Measurements from ENCODE around the gene WFIKKN1. TPM values are rescaled to one million over a fixed set of nuclear protein-coding genes. Genes with fewer than 3 reads are reported as not detected.

WFIKKN1 gene
- total and polyA plus RNA-seq, 2 donors (not counting 1 experiment from before 2014, with no cell fraction given) = 0.64 to 0.84 TPM

- H4K20me1 ChIP-seq (ENCODE audit: control insufficient read depth, insufficient read depth, low read length, poor library complexity, severe bottlenecking) = no peaks in the 10 kb centered on the region
- H3K4me3 Mint-ChIP-seq = no peak overlapping the region
- no peaks in the 10 kb centered on the region for H3K36me3 ChIP-seq (replicated peaks in 1 of 2; ENCODE audit: control extremely low read depth in 1 of 2, control insufficient read depth in 1 of 2, extremely low read depth in 1 of 2, insufficient read depth in 2 of 2, low read length in 1 of 2)
- no peak overlapping the region for H3K4me2 ChIP-seq (replicated peaks; ENCODE audit: low read depth, low read length, poor library complexity, severe bottlenecking)
- 95% methylated on average over 21 of the region's 21 CpGs for WGBS (ENCODE audit: insufficient coverage)
- ATAC-seq (ENCODE audit: low read depth) (no peak), DNase-seq (no peak)
- no peak overlapping the region for H3K27ac Mint-ChIP-seq
- H3K27ac ChIP-seq (ENCODE audit: low read length in 2 of 2) = no peak overlapping the region
- peaks cover 13% of the 10 kb centered on the region for H3K4me1 Mint-ChIP-seq
- H3K4me1 ChIP-seq (ENCODE audit: control insufficient read depth in 2 of 2, insufficient read depth in 2 of 2, low read length in 2 of 2) = peaks cover 16 to 28% of the 10 kb centered on the region in 2 donors
- no peaks in the 10 kb centered on the region for H3K9me3 Mint-ChIP-seq (ENCODE audit: insufficient read depth)
- CTCF ChIA-PET = interaction anchor here (1.1 to 1.2 kb wide), 3 partner anchors 11 to 72 kb away, joined by 3 to 5 read pairs (median 4); partner anchors contain the start of gene METTL26
- intact Hi-C loops (cut with micrococcal nuclease) = no loop called here
- no peaks in the 10 kb centered on the region for H3K9me3 ChIP-seq (ENCODE audit: control extremely low read depth in 1 of 3, control insufficient read depth in 2 of 3, insufficient read depth in 1 of 3, low read length in 2 of 3)
- TF ChIP-seq EZH2 (IDR thresholded peaks at IDR 0.05; ENCODE audit: borderline replicate concordance, insufficient read depth, low read depth, low read length, poor library complexity, severe bottlenecking) = no peak
- no peak for TF ChIP-seq CTCF (IDR thresholded peaks at IDR 0.05)
- POLR2A ChIA-PET = no interaction called here
- no peak overlapping the region for H3K9ac ChIP-seq (ENCODE audit: low read length)
- H2AFZ ChIP-seq (ENCODE audit: insufficient read depth, low read depth, low read length, poor library complexity, severe bottlenecking) = no peak overlapping the region
- H3K27me3 ChIP-seq (replicated peaks in 1 of 4; ENCODE audit: control extremely low read depth in 1 of 4, control insufficient read depth in 3 of 4, insufficient read depth in 4 of 4, low read length in 3 of 4) = no peaks in the 10 kb centered on the region
- no peaks in the 10 kb centered on the region for H3K79me2 ChIP-seq (ENCODE audit: control insufficient read depth, insufficient read depth, low read length)
- H3K27me3 Mint-ChIP-seq = no peaks in the 10 kb centered on the region
- no peak overlapping the region for H3K4me3 ChIP-seq (ENCODE audit: control extremely low read depth in 1 of 5, extremely low read depth in 1 of 5, insufficient read depth in 1 of 5, low read depth in 2 of 5, low read length in 4 of 5)
These were observed 31.8 kb downstream of the WFIKKN1 start for GRCh38 chr16:662597-662996.

GRCh38 chr16:666572-666971 lies 35.8 kb downstream of the WFIKKN1 start:
- no peaks in the 10 kb centered on the region for H3K27me3 Mint-ChIP-seq

More at GRCh38 chr16:666572-666971, 35.8 kb downstream of the WFIKKN1 start:
- Histone ChIP-seq H3K36me3 (replicated peaks in 1 of 2; ENCODE audit: control extremely low read depth in 1 of 2, control insufficient read depth in 1 of 2, extremely low read depth in 1 of 2, insufficient read depth in 2 of 2, low read length in 1 of 2) (peaks cover 0 to 16% of the 10 kb centered on the region in 2 experiments), H3K4me2 (replicated peaks; ENCODE audit: low read depth, low read length, poor library complexity, severe bottlenecking) (no peak overlapping the region), H3K27ac (ENCODE audit: low read length in 2 of 2) (no peak overlapping the region), H2AFZ (ENCODE audit: insufficient read depth, low read depth, low read length, poor library complexity, severe bottlenecking) (no peak overlapping the region), H3K9me3 (ENCODE audit: control extremely low read depth in 1 of 3, control insufficient read depth in 2 of 3, insufficient read depth in 1 of 3, low read length in 2 of 3) (no peaks in the 10 kb centered on the region), H4K20me1 (ENCODE audit: control insufficient read depth, insufficient read depth, low read length, poor library complexity, severe bottlenecking) (peaks cover 28% of the 10 kb centered on the region), H3K27me3 (replicated peaks in 1 of 4; ENCODE audit: control extremely low read depth in 1 of 4, control insufficient read depth in 3 of 4, insufficient read depth in 4 of 4, low read length in 3 of 4) (no peaks in the 10 kb centered on the region), H3K79me2 (ENCODE audit: control insufficient read depth, insufficient read depth, low read length) (peaks cover 5% of the 10 kb centered on the region), H3K4me1 (ENCODE audit: control insufficient read depth in 2 of 2, insufficient read depth in 2 of 2, low read length in 2 of 2) (peaks cover 15 to 28% of the 10 kb centered on the region in 2 donors), H3K4me3 (ENCODE audit: control extremely low read depth in 1 of 5, extremely low read depth in 1 of 5, insufficient read depth in 1 of 5, low read depth in 2 of 5, low read length in 4 of 5) (no peak overlapping the region), H3K9ac (ENCODE audit: low read length) (no peak overlapping the region)
- WGBS (ENCODE audit: insufficient coverage) = 89% methylated on average over 13 of the region's 13 CpGs
- POLR2A ChIA-PET = interaction anchor here (1.6 kb wide), 1 partner anchor 17 kb away, joined by 4 read pairs; the partner anchor contains the start of gene JMJD8
- intact Hi-C loops (cut with micrococcal nuclease) = loop anchor here (2.0 to 5.0 kb wide), 2 partner anchors 18 to 274 kb away; partner anchors contain the start of gene WDR90
- peaks cover 12% of the 10 kb centered on the region for H3K4me1 Mint-ChIP-seq
- no peak overlapping the region for H3K4me3 Mint-ChIP-seq
- no peaks in the 10 kb centered on the region for H3K9me3 Mint-ChIP-seq (ENCODE audit: insufficient read depth)
- CTCF ChIA-PET = interaction anchor here (0.6 to 2.4 kb wide), 2 partner anchors 15 to 484 kb away, joined by 3 to 7 read pairs; no protein-coding TSS in a partner anchor
- ATAC-seq (ENCODE audit: low read depth) (no peak), DNase-seq (no peak)
- H3K27ac Mint-ChIP-seq = no peak overlapping the region
- TF ChIP-seq CTCF (IDR thresholded peaks at IDR 0.05) (no peak), EZH2 (IDR thresholded peaks at IDR 0.05; ENCODE audit: borderline replicate concordance, insufficient read depth, low read depth, low read length, poor library complexity, severe bottlenecking) (no peak)

All from B cell (primary cell).